LoVo (cell line): ENCODE measurements around the gene SUN3.

Experiments
- DNase-seq: peaks from one replicate; pipeline ENCODE4 v3.0.0-alpha.2; 2016; ENCODE audit warnings: low spot score

SUN3 gene, protein sequence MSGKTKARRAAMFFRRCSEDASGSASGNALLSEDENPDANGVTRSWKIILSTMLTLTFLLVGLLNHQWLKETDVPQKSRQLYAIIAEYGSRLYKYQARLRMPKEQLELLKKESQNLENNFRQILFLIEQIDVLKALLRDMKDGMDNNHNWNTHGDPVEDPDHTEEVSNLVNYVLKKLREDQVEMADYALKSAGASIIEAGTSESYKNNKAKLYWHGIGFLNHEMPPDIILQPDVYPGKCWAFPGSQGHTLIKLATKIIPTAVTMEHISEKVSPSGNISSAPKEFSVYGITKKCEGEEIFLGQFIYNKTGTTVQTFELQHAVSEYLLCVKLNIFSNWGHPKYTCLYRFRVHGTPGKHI

DNA sequence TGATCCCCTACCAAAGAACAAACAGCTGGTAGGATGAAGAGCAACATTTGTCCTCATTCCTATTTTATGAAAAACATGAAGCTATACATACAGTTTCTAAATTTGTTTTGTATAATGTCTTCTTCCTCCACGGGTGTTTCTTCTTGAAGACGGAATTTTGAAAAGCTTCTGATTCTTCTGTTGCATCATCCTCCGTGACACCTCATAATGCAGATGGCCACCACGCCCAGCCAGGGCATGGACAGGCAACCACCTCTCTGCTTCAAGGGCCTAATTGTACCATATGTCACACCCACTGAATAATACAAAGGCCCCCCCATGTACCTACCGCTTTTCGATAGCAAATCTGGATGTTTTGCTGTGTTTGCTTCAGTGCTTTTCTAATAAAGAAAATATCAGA, at the start of gene SUN3:
Gene SUN3, minus strand, starts transcription at position 170 of the 400 bp plus-strand sequence. Its CDS starts 169 bp downstream, at position 1.
- no peak for DNase-seq

DNA sequence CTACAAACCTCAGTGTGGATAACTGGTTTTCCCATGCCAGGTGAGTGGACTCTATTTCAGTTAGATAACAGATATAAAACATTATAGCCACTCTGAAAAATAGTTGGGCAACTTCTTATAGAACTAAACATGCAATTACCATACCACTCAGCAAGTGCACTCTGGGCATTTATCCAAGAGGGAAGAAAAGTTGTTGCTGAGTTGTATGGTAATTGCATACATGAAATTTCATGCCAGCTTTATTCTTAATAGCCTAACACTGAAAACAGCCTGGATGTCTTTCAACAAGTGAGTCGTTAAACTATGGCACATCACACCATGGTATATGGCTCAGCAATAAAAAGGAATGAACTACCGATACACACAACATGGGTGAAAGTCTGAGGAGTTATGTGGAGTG, 49.6 kb upstream of the SUN3 start:
- DNase-seq = no peak

DNA sequence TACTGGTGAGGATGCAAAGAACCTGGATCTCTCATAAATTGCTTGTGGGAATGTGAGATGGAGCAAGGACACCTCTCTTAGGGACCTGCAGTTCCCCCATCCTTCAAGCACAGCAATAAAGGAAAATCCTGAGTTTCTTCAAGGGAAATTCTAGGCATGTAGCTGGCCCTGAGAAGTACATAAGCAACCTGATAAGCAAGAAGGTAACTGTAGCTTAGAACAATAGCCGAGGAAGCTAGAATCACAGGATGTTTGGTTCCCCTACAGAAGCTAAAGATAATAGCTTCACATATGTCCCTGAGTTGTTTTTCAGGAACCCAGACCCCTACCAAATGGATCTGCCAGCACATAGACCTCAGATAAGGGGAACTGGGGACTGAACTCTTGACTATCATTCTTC, 48.5 kb upstream of the SUN3 start:
- no peak for DNase-seq

DNA sequence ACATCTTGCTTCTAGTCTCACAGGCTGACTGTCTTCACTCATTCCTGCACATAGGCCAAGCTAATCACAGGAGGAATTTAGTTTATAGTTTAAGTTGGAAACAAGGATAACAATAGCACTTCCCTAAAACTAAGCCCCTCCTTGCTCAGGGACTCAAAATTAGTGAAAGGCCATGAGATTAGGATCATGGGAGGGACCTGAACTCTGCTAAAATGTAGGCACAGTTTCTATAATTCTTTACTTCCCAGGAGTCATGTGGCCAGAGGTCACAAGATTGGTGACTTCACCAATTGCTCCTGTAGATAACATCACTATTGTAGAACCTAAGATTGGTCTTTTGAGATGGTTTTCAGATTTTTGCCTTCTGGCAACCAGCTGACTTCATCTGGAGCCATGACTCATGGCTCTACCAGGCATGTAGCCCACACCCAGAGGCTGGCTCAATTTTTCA, 45.3 kb upstream of the SUN3 start:
- no peak for DNase-seq

DNA sequence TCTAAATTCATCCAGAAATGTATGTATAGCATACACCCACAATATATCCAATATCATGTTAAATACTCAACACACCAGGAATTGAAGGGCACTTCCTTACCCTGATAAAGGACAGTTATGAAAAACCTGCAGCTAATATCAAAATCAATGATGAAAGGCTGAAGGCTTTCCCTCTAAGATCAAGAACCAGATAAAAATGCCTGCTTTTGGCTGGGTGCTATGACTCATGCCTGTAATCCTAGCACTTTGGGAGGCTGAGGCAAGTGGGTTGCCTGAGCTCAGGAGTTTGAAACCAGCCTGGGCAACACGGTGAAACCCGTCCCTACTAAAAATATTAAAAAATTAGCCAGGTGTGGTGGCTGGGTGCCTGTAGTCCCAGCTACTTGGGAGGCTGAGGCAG, 38.6 kb upstream of the SUN3 start:
- DNase-seq = no peak

DNA sequence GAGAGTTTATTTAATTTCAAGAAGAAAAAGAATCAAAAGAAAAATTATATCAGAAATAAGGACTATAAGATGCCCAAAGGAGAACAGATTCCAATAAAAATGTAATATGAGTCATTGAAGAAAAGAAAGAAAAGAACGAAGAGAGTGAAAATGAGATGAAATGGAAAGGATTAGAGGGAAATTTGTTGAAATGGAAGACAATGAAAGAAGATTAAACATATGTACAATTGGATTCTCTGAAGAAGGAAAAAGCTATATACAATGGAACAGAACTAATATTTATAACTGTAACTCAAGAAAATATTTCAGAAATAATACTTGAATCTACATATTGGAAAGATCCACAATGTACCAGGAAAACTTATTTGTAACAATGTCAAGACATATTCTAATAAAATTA, 35.1 kb upstream of the SUN3 start:
- DNase-seq = no peak

DNA sequence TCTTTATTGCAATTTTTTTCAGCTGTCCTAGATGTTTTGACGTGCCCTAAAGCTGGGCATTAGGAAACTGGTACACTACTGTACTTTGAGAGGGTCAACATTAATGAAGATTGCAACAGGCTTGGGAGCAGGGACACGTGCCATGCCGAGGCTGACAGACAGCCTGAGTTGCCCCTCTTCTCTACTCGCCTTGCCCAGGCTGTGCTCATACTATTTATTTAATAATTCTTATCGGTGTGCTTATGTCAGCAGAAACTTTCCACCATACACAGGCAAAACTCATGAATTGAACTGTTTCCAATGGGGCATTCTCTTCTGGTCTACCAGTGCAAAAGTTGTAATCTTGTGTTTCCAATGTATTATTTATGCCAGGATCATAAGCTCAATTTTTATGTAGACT, 30.8 kb upstream of the SUN3 start:
- DNase-seq = no peak

DNA sequence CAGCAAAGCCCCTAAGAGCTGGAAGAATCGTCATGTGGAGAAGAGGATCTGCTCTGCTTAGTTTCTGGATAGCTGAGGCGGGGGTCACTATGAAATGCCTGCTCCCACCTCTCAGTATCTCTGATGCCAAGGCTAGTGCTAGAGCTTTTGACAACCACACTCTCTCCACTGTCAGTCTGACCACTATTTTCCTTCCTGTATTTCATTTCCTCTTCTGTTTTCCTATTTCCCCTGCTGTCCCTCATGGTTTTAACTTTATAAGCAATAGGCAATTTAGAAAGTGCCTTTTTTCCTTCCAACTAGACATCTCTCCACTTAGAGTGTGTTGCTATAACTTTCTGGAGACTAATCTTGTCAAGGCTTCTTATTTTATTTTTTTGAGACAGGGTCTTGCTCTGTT, 30.1 kb upstream of the SUN3 start:
- DNase-seq = no peak

DNA sequence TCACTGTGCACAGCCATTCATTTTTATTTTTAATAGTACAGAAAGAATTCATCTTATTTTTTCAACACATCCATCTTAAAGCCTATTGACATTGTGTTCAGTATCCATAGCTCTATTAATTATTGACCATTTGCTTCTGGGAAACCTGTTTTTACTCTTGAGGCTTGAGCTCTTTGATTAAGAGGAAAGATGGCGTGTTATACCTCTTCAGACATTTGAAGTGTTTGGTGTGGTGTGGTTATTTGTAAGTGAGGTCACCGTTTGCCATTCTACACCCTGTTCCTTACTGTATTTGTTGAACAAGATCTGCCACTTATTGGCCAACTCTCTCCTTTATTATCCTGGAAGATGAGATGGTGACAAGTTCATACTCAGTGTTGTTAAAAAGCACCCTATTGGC, 24.8 kb upstream of the SUN3 start:
- DNase-seq = no peak

DNA sequence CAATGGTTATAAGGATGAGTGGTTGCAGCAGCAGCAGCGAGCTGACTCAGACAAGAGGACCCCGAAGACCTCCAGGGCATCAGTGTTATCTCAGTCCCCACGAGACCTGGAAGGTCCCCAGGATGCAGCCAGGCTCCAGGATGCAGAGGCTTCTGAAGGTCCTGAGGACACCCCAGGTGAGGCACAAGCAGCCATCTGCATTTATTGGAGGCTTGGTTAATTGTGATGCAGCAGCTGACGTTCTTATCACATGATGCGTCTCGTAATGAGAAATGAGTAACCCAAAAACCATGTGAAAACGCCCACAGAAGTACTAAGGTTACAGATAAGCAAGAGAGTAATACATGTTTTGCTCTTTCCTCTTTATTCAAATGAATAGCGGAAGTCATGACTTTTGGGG, 23.8 kb upstream of the SUN3 start:
- peak; percentile 64 for DNase-seq

DNA sequence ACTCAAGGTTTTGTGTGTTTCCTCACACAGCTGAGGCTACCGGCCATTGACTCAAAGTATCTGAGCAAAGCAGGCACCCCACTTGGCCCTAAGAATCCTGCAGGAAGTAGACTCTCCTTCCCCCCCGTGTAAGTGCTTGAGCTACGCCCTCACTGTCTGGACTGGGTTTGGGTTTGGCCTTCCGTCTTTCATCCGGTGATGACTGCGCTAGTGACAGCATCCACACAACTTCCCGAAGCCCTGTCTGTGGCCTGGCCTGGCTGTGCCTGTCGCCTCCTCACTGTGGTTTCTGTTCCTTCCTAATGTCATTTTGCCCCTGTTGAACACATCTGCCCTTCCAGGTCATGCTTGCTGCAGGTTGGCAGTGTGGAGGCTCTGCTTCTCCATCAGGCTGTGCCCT, 20.9 kb upstream of the SUN3 start:
- no peak for DNase-seq

DNA sequence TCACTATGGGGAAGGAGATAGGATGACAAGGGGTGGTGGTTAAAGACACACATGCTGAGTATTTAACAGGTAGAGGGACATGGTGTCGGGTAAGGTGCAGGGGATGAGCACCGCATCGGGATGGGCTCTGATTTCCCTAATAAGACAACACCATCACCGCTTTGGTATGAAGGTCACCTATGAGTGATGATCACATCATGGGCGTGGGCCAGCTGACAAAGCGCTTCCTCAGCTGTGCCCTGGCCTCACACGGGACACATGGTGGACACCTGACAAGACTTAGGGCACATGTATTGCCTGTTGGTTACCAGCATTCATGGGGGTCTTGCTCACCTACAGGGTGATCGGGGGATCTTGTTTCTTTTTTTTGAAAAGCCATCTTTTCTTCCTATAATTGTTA, 19.2 kb upstream of the SUN3 start:
- DNase-seq = peak; percentile 49

DNA sequence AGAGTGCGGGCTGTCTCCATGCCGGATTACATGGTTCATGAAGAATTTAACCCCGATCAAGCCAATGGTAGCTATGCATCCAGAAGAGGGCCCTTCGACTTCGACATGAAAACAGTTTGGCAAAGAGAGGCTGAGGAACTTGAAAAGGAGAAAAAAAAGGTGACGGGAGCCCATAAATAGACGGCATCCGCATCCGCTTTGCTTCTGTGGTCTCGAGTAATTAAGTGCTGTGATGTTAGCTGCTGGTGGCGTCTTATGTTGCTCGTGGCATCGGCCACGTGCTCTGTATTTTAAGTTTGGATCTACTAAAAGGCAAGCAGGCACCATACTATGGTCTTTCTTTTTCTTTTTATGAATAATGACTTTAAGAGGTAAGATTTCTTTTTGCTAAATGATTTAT, 17.6 kb upstream of the SUN3 start:
- DNase-seq = no peak

DNA sequence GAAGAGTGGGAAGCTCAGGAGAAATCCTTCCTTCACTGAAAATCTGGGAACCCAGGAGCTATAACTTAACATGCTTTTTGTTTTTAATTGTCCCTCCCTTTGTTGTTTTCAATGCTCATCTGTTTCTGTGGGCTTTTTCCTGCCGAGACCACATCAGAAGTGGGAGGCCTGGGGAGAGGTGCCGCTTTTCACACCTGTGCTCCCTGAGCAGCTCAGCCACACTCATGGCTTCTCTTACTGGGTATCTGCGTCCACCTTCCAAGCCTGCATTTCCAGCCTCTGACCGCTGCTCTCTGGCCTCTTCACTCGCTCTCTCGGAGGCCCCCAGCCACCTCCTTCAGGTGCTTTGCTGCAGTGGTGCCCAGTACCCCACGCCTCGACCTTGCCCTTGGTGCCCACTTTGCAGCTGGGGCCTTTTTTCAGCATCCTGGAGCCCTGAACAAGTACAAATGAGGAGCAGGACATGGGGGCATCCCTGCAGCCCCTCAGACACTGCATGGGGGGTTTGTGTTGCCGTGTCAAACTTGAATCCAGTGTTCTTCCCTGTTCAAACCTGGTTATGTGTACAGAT, 16.4 kb upstream of the SUN3 start:
- no peak for DNase-seq

DNA sequence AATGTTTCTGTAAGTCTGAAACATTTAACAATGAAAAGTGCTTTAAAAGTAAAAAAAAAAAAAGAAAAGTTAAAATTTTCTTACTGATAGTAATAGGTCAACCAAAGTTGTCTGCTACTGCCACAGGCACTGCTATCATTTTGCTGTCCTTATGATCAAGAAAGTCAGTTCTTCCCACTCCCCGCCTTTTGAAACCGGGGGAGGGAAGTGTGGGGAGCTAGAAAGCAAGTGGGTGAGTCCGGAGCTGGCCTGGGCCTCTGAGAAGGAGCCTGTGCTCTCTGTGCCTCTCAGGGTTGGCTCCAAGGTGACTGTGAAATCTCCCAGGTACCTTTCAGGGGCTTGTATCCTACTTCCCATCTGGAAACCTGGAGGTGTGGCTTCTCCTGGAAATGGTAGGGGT, 13.7 kb upstream of the SUN3 start:
- DNase-seq = no peak

DNA sequence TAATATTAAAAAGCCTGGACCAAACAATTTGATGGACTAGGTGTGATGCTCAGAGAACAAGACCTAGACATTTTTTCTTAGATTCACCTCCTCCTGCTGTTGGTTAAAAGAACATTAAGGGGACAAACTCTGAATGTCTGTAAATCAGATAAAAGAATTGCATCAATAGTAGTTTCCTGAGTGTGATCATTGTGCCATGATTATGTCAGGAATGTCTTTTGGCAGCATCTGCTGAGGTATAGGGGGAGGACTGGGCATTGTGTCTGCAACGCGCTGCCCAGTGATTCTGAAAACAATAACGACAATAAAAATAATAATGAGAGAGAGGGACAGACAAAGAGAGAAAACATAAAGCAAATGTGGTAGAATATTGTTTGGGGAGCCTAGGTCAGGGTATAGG, 13.3 kb upstream of the SUN3 start:
- DNase-seq = no peak

DNA sequence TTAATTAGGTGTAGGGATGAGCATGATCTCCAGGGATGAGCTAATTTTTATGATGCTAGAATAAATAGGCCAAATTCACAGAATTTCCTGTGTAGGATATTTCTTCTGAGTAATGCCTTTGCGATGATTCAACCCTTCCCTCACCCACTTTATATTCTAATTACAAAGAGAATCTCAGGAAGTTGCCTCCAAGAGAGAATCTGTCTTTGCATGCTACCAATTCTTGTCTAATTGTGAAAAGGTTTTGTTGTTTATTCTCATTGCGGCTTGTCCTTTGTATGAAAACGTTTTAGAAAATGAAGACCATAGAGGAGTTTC, 12.7 kb upstream of the SUN3 start:
- DNase-seq = no peak

DNA sequence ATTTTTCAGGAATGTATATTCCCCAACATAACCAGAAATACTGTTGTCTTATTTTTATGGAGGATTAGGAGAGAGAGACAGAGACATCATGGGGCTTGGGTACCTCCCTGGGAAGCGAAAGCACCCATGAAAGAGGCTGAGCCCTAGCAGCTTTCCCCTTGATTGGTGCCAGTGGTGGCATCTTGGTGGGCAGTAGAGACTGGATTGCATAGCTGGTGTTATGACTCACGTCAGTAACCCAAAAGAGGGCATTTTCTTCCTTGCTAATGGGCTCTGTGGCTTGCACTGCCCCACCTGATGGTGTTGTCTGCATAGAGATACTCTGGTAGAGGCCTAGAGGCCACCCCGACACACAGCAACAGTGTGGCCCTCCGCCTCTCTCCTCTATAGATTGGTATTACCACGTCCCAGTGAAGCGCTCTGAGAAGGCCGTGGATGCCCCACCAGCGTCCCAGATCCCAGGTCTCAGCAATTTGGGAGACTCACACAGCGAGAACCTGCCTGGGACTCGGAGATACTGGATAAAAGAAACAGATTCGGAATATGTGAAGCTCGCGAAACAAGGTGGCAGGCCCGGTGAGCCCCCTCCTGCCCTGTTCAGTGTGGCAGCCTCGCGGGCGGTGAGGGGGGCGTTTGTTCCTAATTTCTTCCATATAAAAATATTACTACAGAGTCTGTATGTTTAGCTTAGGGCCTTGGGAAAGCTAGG, 12.2 kb upstream of the SUN3 start:
- no peak for DNase-seq

DNA sequence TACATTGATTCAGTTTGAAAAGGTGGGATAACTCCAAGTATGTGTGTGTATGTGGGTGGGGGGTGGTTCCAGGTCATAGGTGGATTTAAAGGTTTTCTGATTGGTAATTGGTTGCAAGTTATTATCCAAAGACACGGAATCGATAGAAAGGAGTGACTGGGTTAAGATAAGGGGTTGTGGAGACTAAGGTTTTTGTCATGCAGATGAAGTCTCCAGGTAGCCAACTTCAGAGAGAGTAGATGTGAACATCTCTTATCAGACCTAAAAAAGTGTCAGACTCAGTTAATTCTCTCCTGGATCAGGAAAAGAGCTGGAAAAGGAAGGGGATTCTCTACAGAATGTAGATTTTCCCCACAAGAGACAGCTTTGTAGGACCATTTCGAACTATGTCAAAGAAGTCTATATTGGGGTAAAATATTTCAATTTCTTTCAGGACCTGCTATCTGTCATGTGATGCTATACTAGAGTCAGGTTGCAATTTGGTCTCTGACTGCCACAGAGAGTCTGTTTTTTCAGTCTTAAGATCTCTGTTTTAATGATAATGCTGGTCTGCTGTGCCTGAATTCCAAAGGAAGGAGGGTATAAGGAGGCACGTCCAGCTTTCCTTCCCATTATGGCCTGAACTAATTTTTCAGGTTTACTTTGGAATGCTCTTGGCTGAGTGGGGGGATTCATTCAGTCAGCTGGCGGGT, 10.1 kb upstream of the SUN3 start:
- DNase-seq = no peak

DNA sequence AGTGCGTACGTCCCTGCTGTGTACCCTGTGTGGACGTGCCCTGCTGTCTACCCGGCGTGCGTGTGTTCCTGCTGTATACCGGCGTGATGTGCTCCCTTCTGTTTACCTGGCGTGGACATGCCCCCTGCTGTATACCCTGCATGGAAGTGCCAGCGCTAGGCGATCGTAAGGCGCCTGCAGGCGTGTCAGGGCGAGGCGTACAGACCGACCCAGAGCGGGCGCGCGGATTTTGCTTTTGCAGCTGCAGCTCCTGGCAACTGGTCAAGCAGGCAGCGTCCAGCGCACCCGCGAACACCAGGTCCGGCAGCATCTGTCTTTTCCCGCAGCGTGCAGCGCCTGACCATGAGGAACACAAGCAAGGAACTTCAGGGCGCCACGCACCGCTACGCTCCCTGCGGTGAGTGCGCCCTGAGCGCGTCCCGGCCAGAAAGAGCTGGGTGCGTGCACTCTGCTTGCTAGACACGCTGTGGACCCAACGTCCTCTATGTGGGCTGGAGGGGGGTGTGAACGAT, 7.1 kb upstream of the SUN3 start:
- DNase-seq = no peak

DNA sequence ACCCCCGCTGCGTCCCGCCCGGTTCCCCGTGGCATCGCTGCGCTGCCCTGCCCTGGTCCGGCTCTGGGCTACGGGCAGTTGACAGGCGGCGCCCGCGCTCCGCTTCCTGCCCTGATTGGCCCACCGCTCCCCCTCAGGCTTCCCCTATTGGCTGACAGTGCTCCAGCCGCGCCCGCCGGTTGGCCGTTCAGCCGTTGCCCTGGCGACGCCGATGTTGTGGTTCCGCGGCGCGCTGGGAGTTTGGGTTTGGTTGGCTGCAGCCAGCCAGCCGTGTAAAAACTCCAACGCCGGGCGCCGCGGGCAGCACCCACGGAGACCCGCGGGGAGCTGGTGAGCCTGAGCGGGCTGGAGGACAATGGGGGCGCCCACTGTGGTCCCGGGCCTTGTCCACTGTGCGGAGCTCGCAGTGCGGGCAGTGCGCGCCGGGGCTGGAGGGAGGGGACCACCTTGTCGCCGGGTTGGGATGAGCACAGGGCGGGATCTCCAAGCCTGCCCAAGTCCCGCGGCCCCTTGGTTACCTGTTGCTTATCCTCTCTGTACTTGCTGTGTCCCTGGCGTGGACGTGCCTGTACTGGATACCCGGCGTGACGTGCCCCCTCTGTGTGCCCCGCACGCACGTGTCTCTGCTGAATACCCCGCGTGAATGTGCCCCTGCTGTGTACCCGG, 6.5 kb upstream of the SUN3 start, which contains the start of gene C7orf57:
Gene C7orf57, plus strand, starts transcription at position 243 of the 666 bp plus-strand sequence. CDS start 766 bp downstream, outside the sequence.
- peak; percentile 90 for DNase-seq

DNA sequence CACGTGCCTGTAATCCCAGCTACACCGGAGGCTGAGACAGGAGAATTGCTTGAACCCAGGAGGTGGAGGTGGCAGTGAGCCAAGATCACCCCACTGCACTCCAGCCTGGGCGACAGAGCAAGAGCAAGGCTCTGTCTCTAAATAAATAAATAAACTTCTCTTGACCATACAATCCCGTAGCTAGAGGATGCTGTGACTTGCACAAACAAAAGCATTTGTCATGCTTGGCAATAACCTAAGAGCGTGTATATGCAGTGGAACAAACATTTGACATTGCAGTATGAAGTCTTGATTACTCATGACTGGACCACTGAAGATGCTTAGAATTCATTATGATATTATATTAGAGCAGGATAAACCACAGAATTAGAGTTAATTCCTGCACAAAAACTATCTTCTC, 5.0 kb upstream of the SUN3 start:
- DNase-seq = no peak
